GM18909 (cell line): ENCODE results near the gene APOC3.
A peak's percentile ranks its signal among the peaks of the same experiment; 100 is the strongest.
"Not testable (repeated sequence)": the region's sequence is repeated elsewhere in the genome, so short reads cannot be mapped to it uniquely, and the experiment has no call there.

Source experiments
- ATAC-seq: cut with Tn5 transposase; IDR thresholded peaks from one replicate; pipeline ENCODE4 v1.9.1; 2021; ENCODE audit warnings: mild to moderate bottlenecking; ENCODE audit not compliant: unreplicated experiment, poor library complexity

APOC3 gene

DNA sequence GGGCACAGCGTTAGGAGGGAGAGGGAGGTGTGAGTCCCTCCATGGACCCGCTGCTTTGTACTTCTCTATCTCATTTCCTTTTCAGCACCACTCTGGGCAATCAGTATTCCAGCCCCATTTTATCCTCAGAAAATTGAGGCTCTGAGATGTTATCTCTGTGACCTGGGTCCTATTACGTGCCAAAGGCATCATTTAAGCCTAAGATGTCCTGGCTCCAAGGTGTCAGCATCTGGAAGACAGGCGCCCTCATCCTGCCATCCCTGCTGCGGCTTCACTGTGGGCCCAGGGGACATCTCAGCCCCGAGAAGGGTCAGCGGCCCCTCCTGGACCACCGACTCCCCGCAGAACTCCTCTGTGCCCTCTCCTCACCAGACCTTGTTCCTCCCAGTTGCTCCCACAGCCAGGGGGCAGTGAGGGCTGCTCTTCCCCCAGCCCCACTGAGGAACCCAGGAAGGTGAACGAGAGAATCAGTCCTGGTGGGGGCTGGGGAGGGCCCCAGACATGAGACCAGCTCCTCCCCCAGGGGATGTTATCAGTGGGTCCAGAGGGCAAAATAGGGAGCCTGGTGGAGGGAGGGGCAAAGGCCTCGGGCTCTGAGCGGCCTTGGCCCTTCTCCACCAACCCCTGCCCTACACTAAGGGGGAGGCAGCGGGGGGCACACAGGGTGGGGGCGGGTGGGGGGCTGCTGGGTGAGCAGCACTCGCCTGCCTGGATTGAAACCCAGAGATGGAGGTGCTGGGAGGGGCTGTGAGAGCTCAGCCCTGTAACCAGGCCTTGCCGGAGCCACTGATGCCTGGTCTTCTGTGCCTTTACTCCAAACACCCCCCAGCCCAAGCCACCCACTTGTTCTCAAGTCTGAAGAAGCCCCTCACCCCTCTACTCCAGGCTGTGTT lies 829 bp upstream of the APOC3 start:
- no peak for ATAC-seq

DNA sequence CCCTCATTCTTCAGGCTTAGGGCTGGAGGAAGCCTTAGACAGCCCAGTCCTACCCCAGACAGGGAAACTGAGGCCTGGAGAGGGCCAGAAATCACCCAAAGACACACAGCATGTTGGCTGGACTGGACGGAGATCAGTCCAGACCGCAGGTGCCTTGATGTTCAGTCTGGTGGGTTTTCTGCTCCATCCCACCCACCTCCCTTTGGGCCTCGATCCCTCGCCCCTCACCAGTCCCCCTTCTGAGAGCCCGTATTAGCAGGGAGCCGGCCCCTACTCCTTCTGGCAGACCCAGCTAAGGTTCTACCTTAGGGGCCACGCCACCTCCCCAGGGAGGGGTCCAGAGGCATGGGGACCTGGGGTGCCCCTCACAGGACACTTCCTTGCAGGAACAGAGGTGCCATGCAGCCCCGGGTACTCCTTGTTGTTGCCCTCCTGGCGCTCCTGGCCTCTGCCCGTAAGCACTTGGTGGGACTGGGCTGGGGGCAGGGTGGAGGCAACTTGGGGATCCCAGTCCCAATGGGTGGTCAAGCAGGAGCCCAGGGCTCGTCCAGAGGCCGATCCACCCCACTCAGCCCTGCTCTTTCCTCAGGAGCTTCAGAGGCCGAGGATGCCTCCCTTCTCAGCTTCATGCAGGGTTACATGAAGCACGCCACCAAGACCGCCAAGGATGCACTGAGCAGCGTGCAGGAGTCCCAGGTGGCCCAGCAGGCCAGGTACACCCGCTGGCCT lies 641 bp downstream of the APOC3 start:
- ATAC-seq: no peak

DNA sequence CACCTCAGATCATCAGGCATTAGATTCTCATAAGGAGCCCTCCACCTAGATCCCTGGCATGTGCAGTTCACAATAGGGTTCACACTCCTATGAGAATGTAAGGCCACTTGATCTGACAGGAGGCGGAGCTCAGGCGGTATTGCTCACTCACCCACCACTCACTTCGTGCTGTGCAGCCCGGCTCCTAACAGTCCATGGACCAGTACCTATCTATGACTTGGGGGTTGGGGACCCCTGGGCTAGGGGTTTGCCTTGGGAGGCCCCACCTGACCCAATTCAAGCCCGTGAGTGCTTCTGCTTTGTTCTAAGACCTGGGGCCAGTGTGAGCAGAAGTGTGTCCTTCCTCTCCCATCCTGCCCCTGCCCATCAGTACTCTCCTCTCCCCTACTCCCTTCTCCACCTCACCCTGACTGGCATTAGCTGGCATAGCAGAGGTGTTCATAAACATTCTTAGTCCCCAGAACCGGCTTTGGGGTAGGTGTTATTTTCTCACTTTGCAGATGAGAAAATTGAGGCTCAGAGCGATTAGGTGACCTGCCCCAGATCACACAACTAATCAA lies 2.2 kb downstream of the APOC3 start:
- ATAC-seq: no peak

DNA sequence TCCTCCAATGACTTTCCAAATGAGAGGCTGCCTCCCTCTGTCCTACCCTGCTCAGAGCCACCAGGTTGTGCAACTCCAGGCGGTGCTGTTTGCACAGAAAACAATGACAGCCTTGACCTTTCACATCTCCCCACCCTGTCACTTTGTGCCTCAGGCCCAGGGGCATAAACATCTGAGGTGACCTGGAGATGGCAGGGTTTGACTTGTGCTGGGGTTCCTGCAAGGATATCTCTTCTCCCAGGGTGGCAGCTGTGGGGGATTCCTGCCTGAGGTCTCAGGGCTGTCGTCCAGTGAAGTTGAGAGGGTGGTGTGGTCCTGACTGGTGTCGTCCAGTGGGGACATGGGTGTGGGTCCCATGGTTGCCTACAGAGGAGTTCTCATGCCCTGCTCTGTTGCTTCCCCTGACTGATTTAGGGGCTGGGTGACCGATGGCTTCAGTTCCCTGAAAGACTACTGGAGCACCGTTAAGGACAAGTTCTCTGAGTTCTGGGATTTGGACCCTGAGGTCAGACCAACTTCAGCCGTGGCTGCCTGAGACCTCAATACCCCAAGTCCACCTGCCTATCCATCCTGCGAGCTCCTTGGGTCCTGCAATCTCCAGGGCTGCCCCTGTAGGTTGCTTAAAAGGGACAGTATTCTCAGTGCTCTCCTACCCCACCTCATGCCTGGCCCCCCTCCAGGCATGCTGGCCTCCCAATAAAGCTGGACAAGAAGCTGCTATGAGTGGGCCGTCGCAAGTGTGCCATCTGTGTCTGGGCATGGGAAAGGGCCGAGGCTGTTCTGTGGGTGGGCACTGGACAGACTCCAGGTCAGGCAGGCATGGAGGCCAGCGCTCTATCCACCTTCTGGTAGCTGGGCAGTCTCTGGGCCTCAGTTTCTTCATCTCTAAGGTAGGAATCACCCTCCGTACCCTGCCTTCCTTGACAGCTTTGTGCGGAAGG lies 2.9 kb downstream of the APOC3 start:
- no peak for ATAC-seq

DNA sequence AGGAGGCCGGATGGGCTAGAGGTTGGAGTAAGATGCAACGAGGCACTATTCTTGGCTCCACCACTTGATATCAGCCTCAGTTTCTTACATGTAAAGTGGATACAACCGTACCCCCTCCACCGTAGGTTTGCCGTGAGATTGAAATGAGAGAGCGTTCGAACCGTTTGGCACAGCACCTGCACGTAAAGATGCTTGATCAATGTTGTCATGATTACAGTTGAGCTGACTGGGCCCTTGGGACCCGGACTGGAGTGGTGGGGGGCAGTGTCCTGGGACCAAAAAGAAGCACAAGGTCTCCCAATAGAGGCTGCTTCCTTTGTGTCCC lies 3.7 kb downstream of the APOC3 start:
- ATAC-seq: no peak

DNA sequence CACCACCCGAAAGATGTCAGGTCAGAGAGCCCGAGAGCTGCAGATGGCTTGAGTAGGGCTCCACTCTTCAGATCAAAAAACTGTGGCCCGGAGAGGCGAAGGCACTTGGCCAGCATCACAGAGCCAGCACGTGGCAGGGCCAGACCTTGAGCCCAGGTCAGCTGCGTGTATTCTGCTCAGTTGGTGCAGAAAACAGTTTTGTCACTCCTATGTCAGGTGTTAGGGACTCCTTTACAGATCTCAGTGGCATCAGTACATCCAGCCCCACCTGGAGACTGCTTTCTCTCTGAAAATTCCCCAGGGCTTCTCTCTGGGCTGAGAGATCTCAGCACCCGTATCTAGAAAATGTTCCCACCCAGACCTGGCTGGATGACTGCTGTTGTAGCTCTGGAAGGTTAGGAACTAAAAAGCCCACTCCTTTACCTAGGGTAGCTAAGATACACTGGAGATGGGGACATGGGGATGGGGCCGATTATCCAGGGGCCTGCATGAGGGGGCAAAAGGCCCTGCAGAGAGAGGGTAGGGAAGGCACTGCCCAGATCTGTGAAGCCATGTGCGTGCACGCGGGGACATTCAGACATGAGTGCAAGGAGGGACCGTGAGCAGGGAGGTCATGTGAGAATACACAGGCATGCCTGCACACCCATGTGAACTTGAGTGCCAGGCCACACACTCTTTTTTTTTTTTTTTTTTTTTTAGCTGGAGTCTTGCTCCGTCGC lies 4.3 kb downstream of the APOC3 start:
- ATAC-seq: no peak

DNA sequence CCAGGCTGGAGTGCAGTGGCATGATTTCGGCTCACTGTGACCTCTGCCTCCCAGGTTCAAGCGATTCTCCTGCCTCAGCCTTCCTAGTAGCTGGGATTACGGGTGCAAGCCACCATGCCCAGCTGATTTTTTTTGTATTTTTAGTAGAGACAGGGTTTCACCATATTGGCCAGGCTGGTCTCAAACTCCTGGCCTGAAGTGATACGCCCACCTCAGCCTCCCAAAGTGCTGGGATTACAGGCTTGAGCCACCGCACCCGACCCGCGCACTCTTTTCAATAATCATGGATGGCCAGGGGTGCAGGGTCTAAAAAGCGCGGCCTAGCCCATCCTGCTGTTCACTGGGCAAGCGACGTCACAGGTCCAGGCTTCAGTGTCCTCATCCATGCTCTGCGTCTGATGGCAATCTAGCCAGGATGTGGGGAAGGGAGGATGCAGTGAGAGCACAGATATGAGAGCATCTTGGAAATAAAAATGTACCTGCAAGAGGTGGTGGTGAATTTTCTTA lies 4.9 kb downstream of the APOC3 start:
- not testable (repeated sequence) for ATAC-seq

DNA sequence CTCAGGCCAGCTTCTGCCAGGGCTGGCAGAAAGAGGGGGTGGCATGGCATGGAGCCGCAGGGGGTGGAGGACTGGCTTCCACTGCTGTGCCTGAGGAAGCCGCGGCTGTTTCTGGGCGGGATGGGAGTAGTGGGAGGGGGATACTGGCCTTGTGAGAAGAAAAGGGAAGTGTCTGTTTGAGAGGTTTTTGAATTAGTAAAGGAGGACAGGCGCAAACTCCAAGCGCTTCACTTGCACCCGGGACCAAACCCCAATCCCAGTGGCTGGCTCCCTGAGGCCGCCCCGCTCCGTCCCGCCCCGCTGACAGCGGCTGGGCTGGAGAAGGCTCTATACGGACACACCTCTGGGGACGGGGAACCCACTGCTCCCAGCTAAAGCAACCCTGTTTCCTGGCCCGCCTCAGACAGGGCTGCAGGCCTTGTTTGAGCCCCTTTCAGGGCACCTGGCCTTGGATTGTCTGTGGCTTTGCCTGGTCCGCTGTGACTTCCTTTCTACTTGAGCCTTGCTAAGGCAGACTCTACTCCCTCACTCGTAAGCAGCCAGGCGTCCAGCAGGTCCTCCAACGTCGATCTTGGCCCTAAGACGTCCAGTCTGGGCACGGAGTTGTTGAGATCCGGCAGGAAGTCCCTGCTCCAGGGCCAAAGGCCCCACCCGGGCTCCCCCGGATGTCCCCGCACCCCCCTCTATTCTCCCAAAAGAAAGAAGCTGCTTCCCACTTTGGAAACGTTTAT lies 5.5 kb downstream of the APOC3 start:
- peak; percentile 13 for ATAC-seq

DNA sequence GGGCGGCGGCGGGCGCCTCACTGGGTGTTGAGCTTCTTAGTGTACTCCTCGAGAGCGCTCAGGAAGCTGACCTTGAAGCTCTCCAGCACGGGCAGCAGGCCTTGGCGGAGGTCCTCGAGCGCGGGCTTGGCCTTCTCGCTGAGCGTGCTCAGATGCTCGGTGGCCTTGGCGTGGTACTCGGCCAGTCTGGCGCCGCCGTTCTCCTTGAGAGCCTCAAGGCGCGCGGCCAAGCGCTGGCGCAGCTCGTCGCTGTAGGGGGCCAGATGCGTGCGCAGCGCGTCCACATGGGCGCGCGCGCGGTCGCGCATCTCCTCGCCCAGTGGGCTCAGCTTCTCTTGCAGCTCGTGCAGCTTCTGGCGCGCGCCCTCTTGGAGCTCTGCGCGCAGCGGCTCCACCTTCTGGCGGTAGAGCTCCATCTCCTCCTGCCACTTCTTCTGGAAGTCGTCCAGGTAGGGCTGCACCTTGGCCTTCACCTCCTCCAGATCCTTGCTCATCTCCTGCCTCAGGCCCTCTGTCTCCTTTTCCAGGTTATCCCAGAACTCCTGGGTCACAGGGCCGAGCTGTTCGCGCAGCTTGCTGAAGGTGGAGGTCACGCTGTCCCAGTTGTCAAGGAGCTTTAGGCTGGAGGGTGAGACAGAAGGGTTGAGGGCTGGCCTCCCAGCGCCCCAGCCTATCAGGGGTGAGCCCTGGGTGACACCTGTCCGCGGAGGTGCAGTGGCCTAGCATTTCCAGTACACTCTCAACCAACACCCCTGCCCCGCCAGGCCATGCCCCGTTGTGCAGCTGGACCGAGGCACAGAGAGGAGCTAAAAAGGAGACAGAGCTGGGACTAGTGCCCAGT lies 6.3 kb downstream of the APOC3 start:
- ATAC-seq: peak; percentile 83

DNA sequence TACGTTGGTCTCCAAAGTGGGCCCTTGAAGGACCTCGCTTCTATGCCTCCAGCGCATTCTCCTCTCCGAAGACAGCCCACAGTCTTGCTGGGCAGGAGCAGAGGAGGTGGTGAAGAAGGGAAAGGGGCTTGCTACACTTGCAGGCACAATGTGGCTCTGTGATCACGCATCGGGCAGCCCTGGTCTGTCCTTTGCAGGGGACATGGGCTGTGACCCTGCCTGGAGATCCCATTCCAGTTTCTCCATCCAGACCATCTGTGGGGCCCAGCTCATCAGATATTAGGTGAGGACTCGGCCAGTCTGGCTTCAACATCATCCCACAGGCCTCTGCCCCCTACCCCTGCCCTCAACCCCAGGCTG lies 6.9 kb downstream of the APOC3 start:
- ATAC-seq: no peak

DNA sequence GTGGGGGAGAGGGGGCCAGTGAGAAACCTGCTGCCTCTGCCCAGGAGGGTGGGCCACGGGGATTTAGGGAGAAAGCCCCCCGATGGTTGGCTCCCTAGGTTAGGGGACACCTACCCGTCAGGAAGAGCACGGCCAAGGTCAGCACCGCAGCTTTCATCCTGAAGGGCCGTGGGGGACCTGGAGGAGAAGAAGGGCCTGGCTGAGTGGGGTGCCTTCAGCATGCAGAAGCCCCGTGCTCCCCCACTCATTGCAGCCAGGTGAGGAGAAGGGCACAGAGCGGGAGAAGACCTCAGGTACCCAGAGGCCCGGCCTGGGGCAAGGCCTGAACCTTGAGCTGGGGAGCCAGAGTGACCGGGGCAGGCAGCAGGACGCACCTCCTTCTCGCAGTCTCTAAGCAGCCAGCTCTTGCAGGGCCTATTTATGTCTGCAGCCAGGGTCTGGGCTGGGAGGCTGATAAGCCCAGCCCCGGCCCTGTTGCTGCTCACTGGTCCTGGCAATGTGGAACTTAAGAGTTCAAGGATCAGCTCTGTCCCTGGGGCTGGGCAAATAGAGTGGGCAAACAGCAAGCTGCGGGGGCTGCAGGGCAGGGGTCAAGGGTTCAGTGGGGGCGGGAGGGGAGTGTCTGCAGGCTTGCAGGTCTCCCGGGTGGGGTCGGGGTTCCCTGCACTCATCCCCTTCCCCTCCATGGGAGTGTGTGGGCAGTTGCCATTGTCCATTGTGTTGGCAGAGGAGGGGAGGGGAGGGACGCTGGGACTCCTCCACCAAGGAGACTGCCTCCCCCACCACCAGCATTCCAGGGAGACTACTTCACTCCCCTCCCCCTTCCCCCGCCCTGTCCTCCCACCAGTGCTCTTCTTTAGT lies 7.8 kb downstream of the APOC3 start, which contains the start of gene APOA1:
Gene APOA1, minus strand, starts transcription at position 392 of the 861 bp plus-strand sequence. Its CDS starts 235 bp downstream, at position 157.
- ATAC-seq: no peak

DNA sequence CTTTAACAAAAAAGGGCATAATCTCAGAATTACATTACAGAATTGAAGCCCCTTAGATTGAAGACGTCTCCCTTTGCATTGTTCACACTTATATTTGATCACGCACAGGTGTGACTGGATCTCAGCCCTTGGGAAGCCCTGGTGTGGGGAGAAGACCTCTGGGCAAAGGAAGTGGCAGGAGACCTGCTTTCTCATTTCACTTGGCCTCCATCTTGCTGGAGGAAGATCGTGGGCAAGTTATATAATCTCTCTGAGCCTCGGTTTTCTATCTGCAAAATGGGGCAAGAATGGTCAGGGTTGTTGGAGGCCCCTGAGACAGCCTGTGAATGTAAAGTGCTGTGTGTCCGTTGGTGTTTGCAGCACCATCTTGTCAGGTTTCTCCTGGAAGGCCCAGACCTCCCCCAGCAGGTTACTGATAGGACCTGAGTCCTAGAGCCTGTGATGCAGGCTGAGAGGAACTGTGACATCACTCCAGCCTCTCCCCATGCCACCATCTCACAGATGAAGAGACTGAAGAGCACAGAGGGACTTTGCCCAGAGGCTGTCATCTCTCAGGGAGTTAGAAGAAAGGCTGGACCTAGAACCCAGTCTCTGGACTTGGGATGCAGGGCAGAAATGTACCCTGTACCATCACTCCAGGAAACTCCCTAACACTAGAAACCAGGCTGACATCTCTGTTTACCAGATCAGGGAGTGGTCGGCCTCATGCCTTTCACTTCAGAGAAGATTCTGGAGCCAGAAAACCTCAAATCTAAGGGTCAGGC lies 8.8 kb downstream of the APOC3 start:
- no peak for ATAC-seq

DNA sequence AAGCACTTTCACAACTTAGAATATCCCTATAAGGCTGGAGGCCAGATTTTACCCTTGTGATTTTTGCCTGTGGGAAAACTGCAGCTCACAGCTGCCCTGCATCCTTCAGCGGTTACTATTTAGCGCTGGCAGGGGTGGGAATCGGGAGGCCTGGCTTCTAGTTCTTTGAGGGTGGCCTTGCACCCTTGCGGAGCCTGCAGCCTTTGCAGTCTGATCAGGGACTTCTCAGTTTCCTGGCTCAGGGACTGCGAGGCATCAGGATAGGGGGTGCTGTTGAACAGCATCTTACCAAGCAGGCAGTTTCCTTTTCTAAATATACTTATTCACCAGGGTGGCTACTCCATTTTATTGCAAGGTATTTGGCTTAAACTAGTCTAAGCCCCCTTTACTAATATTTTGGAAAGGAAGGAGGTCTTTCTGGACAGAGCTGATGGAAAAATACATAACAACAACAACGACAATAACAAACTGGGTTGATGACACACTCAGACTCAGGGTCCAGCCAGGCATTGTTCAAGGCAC lies 10.6 kb downstream of the APOC3 start:
- no peak for ATAC-seq

DNA sequence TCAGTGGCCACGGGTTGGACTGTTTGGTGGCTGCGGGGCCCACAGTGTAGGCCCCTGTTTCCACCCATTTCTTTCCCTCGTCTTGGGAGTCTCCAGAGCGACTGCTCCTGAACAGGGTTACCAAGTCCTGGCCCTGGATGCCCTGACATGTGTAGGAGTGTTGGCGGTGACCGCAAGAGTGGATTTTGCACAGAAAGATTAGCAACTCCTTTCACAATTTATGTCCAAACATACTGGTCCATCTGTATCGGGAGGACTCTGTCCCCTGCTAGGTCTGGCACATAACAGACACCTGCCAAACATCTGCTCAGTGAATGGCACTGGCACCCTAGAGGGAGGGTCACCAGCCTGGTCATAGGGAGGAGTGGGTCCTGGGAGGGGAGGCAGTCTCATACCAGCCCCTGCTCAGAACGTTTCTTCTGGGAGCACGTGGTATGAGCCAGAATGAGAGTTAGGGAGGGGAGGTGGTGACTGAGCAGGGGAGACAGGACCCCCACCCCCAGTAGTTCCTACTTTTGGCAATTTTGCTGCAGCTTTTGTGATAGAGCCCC lies 11.1 kb downstream of the APOC3 start:
- ATAC-seq: no peak

DNA sequence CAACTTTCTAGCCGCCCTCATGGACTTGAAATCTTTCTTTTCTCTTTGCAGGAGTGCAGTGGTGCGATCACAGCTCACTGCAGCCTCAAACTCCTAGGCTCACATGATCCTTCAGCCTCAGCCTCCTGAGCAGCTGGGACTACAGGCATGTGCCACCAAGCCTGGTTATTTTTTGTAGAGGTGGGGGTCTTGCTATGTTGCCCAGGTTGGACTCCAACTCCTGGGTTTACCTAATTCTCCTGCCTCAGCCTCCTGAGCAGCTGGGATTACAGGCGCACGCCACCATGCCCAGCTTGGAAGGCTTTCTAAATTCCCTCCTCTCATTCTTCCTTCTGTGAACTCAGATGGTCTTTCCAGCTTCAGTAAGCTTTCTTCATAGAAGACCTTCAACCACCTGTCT lies 12.4 kb downstream of the APOC3 start:
- ATAC-seq: no peak

DNA sequence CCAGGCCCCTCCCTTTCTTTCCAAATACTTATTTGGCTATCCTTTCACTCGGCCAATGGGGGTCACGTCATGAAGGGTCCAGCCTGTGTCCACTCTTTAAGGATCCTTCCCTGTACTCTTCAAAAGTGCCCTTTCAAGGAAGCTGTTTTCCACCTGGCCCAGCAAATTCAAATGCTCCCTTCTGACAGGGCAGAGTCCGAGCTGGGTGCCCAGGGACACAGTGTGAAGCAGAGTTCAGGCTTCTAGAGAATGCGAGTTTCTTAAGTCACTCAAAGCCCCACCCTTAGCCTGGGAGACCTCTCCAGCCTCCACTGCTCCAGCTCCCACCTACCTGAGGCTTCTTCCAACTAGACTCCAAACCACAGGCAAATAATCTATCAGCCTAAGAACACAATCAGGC lies 13.2 kb downstream of the APOC3 start:
- no peak for ATAC-seq
